ENCODE results near the gene OSBPL2.

GRCh38 chr20:62289898-62290297 is 51.6 kb downstream of the OSBPL2 start:
- TF ChIP-seq CTCF (conservative IDR thresholded peaks at IDR 0.05; ENCODE audit: low read length): no peak
- no peak for TF ChIP-seq EZH2phosphoT487 (IDR thresholded peaks at IDR 0.05; ENCODE audit: borderline replicate concordance, low read depth, low read length)

All from OCI-LY7 (cell line).